Measurements from ENCODE around the gene VTI1A.

The VTI1A gene

GRCh38 chr10:112820320-112820719 is 373.3 kb downstream of the VTI1A start:
- no peak for TF ChIP-seq CTCF (IDR thresholded peaks at IDR 0.05; ENCODE audit: insufficient read depth, missing control alignments)
- DNase-seq (ENCODE audit: insufficient read length, low spot score) (no peak), FAIRE-seq (no peak)

- no peak for DNase-seq (ENCODE audit: insufficient read length, low spot score)
- no peak for TF ChIP-seq CTCF (IDR thresholded peaks at IDR 0.05; ENCODE audit: insufficient read depth, missing control alignments)
- FAIRE-seq, result no peak
Observed at GRCh38 chr10:112821038-112821437, 374.0 kb downstream of the VTI1A start.

GRCh38 chr10:112821663-112822062 is 374.6 kb downstream of the VTI1A start:
- no peak for DNase-seq (ENCODE audit: insufficient read length, low spot score)
- no peak for FAIRE-seq
- TF ChIP-seq CTCF (IDR thresholded peaks at IDR 0.05; ENCODE audit: insufficient read depth, missing control alignments), result no peak

- FAIRE-seq, result no peak
- DNase-seq (ENCODE audit: insufficient read length, low spot score), result no peak
- no peak for TF ChIP-seq CTCF (IDR thresholded peaks at IDR 0.05; ENCODE audit: insufficient read depth, missing control alignments)
Observed at GRCh38 chr10:112823007-112823406, 376.0 kb downstream of the VTI1A start.

- FAIRE-seq (no peak), DNase-seq (ENCODE audit: insufficient read length, low spot score) (no peak)
- TF ChIP-seq CTCF (IDR thresholded peaks at IDR 0.05; ENCODE audit: insufficient read depth, missing control alignments), result no peak
Observed at GRCh38 chr10:112823604-112824003, 376.6 kb downstream of the VTI1A start.

- DNase-seq (ENCODE audit: insufficient read length, low spot score) (no peak), FAIRE-seq (no peak)
- TF ChIP-seq CTCF (IDR thresholded peaks at IDR 0.05; ENCODE audit: insufficient read depth, missing control alignments), result no peak
Observed at GRCh38 chr10:112826018-112826697, 379.1 kb downstream of the VTI1A start.

- no peak for DNase-seq (ENCODE audit: insufficient read length, low spot score)
- no peak for TF ChIP-seq CTCF (IDR thresholded peaks at IDR 0.05; ENCODE audit: insufficient read depth, missing control alignments)
- no peak for FAIRE-seq
Observed at GRCh38 chr10:112827086-112827485, 380.1 kb downstream of the VTI1A start.
